Measurements from ENCODE around the gene EEF1AKMT3. TPM values are rescaled to one million over a fixed set of nuclear protein-coding genes. Genes with fewer than 3 reads are reported as not detected.

The EEF1AKMT3 gene
- total RNA-seq, 1 donor from 2014 or later = 6.0 TPM

DNA sequence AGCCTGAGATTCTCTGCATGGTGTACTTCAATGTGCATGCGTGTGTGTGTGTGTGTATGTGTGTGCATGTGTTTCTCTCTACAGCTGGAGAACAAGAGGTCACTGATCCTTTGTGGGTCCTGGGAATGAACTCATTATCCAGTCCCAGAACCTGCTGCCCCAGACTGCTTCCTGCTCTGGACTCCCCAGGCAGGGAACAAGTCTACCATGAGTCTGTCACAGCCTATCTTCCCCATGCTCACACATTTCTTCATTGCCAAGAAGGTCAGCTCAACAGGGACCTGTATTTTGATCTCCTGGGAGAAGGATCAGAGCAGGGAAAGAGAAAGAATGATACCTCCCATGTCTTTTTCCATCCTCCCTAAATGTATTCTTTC lies 31.0 kb upstream of the EEF1AKMT3 start:
- TF ChIP-seq, protein P1, sequence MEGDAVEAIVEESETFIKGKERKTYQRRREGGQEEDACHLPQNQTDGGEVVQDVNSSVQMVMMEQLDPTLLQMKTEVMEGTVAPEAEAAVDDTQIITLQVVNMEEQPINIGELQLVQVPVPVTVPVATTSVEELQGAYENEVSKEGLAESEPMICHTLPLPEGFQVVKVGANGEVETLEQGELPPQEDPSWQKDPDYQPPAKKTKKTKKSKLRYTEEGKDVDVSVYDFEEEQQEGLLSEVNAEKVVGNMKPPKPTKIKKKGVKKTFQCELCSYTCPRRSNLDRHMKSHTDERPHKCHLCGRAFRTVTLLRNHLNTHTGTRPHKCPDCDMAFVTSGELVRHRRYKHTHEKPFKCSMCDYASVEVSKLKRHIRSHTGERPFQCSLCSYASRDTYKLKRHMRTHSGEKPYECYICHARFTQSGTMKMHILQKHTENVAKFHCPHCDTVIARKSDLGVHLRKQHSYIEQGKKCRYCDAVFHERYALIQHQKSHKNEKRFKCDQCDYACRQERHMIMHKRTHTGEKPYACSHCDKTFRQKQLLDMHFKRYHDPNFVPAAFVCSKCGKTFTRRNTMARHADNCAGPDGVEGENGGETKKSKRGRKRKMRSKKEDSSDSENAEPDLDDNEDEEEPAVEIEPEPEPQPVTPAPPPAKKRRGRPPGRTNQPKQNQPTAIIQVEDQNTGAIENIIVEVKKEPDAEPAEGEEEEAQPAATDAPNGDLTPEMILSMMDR (conservative IDR thresholded peaks at IDR 0.05) = no peak
- no peak overlapping the region for H3K4me3 Mint-ChIP-seq
- no peak overlapping the region for H3K27ac Mint-ChIP-seq
- peaks cover 30% of the 10 kb centered on the region for H3K4me1 Mint-ChIP-seq (ENCODE audit: unreplicated experiment)
- H3K36me3 Mint-ChIP-seq = peaks cover 7% of the 10 kb centered on the region
- no peaks in the 10 kb centered on the region for H3K9me3 Mint-ChIP-seq
- peaks cover 55% of the 10 kb centered on the region for H3K27me3 Mint-ChIP-seq
- DNase-seq (ENCODE audit: extremely low spot score, unreplicated experiment) = no peak

DNA sequence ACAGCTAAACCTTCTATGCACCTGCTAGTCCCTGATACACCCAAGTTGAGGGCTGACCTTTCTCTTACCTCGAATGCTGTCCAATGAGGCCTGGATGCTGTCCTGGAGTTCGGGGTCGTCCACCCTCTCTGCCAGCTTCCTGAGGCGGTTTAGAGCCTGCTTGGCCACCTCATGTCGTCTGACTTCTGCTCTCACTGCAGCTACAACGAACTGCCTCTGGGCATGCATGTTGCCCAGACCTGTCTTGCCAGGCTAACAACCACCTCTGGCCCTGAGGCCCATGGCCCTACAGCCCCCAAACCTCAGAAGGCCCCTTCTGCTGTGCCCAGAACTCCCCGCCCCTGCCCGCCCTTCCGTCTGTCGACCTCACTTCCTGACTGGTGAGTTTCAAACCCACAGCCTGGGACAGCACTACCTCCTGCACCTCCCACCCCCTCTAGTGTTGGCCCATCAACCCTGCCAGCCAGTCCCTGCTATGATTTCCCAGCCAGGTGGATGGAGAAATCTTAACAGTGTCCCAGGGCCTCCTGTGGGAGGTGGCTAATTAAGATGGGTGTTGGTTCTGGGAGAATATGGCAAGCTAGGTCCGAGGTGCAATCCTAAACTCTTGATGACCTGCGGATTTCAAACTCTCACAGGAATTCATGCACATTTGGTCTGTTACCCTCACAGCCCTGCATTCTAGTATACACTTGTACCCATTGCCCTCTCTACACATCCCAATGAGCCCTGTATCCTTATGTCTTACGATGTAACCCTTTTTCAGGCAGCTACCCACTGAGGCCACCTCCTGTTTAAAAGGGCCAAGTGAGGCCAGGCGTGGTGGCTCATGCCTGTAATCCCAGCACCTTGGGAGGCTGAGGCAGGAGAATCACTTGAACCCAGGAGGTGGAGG lies 30.3 kb upstream of the EEF1AKMT3 start:
- Mint-ChIP-seq H3K27ac (no peak overlapping the region), H3K4me1 (ENCODE audit: unreplicated experiment) (peaks cover 24% of the 10 kb centered on the region), H3K36me3 (peaks cover 8% of the 10 kb centered on the region), H3K9me3 (no peaks in the 10 kb centered on the region), H3K4me3 (no peak overlapping the region), H3K27me3 (peaks cover 48% of the 10 kb centered on the region)
- DNase-seq (ENCODE audit: extremely low spot score, unreplicated experiment) = no peak
- TF ChIP-seq, protein P1 (conservative IDR thresholded peaks at IDR 0.05) = no peak

DNA sequence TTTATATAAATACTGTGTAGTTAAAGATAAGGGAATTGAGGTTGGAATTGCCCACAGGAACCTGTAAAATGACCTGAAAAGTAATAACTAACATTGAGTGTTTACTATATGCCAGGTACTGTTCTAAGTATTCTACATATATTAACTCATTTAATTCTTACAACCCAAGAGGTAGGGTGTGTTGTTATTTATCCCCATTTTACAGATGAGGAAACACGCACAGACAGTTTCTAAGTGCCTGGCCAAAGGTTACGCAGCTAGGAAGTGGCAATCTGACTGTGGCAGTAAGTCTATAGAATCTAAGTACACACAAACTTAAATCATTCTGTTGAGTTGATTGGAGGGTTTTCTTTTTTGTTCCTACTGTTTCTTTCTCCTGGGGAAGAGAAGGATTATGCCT lies 28.6 kb upstream of the EEF1AKMT3 start:
- H3K4me3 Mint-ChIP-seq = peak overlapping the region; percentile 96
- DNase-seq (ENCODE audit: extremely low spot score, unreplicated experiment) = no peak
- H3K36me3 Mint-ChIP-seq = peaks cover 16% of the 10 kb centered on the region
- H3K27me3 Mint-ChIP-seq = peaks cover 47% of the 10 kb centered on the region
- H3K4me1 Mint-ChIP-seq (ENCODE audit: unreplicated experiment) = peaks cover 24% of the 10 kb centered on the region
- TF ChIP-seq, protein P1 (conservative IDR thresholded peaks at IDR 0.05) = no peak
- H3K9me3 Mint-ChIP-seq = no peaks in the 10 kb centered on the region
- peak overlapping the region; percentile 97 for H3K27ac Mint-ChIP-seq

DNA sequence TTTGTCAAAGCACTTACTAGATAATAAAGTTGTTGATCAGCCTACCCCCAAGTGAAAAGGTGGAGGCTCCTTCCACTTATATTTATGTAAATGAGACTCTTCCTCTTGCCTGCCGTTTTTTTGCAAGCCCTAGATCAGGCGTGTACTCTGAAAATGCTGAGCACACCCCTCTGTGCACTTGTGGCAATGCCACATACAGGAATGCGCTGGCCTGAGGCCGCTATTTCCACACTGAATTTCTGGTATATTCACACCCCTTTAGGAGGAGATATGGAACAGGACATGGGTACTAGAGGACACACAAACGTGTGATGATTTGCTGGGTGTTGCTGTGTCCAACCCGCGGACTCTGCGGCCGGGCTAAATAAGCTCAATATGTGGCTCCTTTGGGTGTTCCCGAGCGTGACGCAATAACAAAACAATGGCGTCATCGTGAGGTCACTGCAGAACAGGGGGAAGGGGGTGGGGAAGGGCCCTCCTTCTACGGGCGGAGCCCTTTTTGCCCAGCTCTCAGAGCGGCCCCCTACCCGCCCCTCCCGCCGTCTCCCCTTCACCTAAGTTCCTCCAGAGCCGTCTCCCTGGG lies 28.1 kb upstream of the EEF1AKMT3 start:
- H3K9me3 Mint-ChIP-seq = no peaks in the 10 kb centered on the region
- H3K4me1 Mint-ChIP-seq (ENCODE audit: unreplicated experiment) = peaks cover 19% of the 10 kb centered on the region
- peak overlapping the region; percentile 96 for H3K4me3 Mint-ChIP-seq
- peak overlapping the region; percentile 97 for H3K27ac Mint-ChIP-seq
- peaks cover 41% of the 10 kb centered on the region for H3K27me3 Mint-ChIP-seq
- DNase-seq (ENCODE audit: extremely low spot score, unreplicated experiment) = no peak
- TF ChIP-seq, protein P1 (conservative IDR thresholded peaks at IDR 0.05) = no peak
- H3K36me3 Mint-ChIP-seq = peaks cover 20% of the 10 kb centered on the region

DNA sequence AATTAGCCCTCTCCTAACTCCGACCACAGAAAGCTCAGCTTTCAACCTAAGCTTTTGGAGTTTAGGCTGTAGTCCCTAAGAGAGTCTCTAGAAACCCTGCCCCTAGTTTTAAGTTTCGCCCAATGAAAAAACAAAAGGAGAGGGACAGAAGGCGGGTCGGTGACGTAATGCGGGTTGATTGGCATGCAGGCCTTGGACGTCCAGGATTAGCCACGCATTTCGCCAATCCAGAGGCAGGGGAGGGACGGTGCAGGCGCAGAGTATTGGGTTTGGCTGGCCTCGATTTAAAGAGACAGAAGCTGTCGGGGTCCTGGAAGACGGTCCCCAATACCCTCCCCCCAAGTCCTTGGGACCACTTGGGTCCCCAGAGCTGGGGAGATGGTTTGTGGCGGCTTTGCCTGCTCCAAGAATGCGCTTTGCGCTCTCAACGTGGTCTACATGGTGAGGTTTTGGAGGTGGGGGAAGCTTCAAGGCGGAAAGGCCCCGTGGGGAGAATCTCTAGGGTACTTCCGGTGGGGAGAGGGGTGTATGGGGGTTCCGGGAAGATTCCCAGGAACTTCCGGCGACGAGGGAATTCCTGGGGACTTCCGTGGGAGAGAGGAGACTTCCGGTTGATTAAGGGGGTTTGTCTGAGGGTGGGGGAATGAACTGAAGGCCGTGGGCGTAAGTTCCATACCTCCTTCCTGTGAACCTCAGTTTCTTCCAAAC lies 27.5 kb upstream of the EEF1AKMT3 start, which contains the start of gene TSPAN31:
Gene TSPAN31 (plus strand): TSS at position 263 of the 708 bp plus-strand sequence. CDS start 116 bp downstream, at position 379.
- Mint-ChIP-seq H3K4me3 (peak within 1 kb of the TSS; percentile 96), H3K27me3 (peaks cover 35% of the 10 kb centered on the region)

More for the DNA sequence above, 27.5 kb upstream of the EEF1AKMT3 start, which contains the start of gene TSPAN31:
- DNase-seq (ENCODE audit: extremely low spot score, unreplicated experiment) = peak; percentile 92
- no peaks in the 10 kb centered on the region for H3K9me3 Mint-ChIP-seq
- H3K36me3 Mint-ChIP-seq = peaks cover 20% of the 10 kb centered on the region
- H3K27ac Mint-ChIP-seq = peak within 1 kb of the TSS; percentile 97
- H3K4me1 Mint-ChIP-seq (ENCODE audit: unreplicated experiment) = peaks cover 18% of the 10 kb centered on the region
- TF ChIP-seq, protein P1 (conservative IDR thresholded peaks at IDR 0.05) = no peak
